ENCODE data around the gene RGL1. TPM values are rescaled to one million over a fixed set of nuclear protein-coding genes. Genes with fewer than 3 reads are reported as not detected.

Gene RGL1
- total RNA-seq (2011; cell fraction: chromatin; rRNA removed; ENCODE audit: low replicate concordance) = 0.14 and 0.16 TPM in 2 replicates
- total RNA-seq (2011; cell fraction: nucleolus; rRNA removed) = 0.13 and 0.17 TPM in 2 replicates
- 0.15 TPM in 1 of 2 replicates, not detected in the other for total RNA-seq (2011; cell fraction: nucleoplasm; rRNA removed)
- under 0.01 and 0.08 TPM in 2 replicates for total RNA-seq (2014; rRNA removed)
- 0.06 and 0.07 TPM in 2 replicates for total RNA-seq (2014; rRNA removed; fragmentation: Illumina TruSeq; extraction: Trizol)
- 0.04 TPM in 2 replicates for total RNA-seq (2015; rRNA removed; fragmentation: Illumina TruSeq; extraction: Trizol)
- 0.07 TPM in 2 replicates for total RNA-seq (2021)
- 0.01 and 0.03 TPM in 2 replicates for polyA plus RNA-seq (2011; rRNA removed)
- 0.04 TPM in 1 of 2 replicates, not detected in the other for polyA plus RNA-seq (2011; cell fraction: cytosol; rRNA removed)
- polyA plus RNA-seq (2011; cell fraction: nucleus; rRNA removed) = 0.04 and 0.09 TPM in 2 replicates
- 0.06 and 0.07 TPM in 2 replicates for polyA plus RNA-seq (2012)
- 0.04 and 0.07 TPM in 2 replicates for polyA plus RNA-seq (2014; fragmentation: Illumina TruSeq; extraction: Trizol)
- polyA plus RNA-seq (2014; fragmentation: Nextera tagmentation; extraction: Ambion mirVana) = under 1 TPM; 0.03 to 0.06 TPM
- polyA plus RNA-seq (2014; rRNA removed) = 0.04 and 0.08 TPM in 2 replicates
- 0.11 and 0.15 TPM in 2 replicates for polyA minus RNA-seq (2011; rRNA and poly(A)+ RNA removed)
- not detected in 2 replicates for polyA minus RNA-seq (2011; cell fraction: cytosol; rRNA and poly(A)+ RNA removed)
- 0.22 and 0.27 TPM in 2 replicates for polyA minus RNA-seq (2011; cell fraction: nucleus; rRNA and poly(A)+ RNA removed)
- Bru-seq, nascent RNA = percentile 17 among the genes with signal in this experiment
- BruChase-seq, experiment 1, labeled RNA remaining after a 2-hour chase = percentile 21 among the genes with signal in this experiment
- BruChase-seq, experiment 2, labeled RNA remaining after a 6-hour chase = percentile 20 among the genes with signal in this experiment
- long read RNA-seq, experiment 1, partial matches to known transcripts = 0 of 1 reads
- long read RNA-seq, experiment 1, other reads (novel, unspliced or antisense) = 1 of 1 reads
- long read RNA-seq, experiment 2 = 0 reads
- long read RNA-seq, experiment 3 = 0 reads

- WGBS (ENCODE audit: insufficient coverage, low coverage, missing lambda C conversion rate) = 4% methylated on average over 53 of the region's 58 CpGs
Observed at GRCh38 chr1:183804916-183805841, at the start of gene RGL1. RGL1 (plus strand) TSS chr1:183805120; CDS start chr1:183805298, 178 bp downstream.

More at GRCh38 chr1:183804916-183805841, at the start of gene RGL1:
- in situ Hi-C loops (cut with MboI) (no loop called here), intact Hi-C loops (cut with micrococcal nuclease) (no loop called here)
- Histone ChIP-seq H3K27ac (ENCODE audit: extremely low read depth, low read depth, low read length) (no peak within 1 kb of the TSS), H2AFZ (ENCODE audit: low read depth, low read length) (no peak within 1 kb of the TSS), H3K36me3 (ENCODE audit: control insufficient read depth, insufficient read depth, low read length) (no peaks in the 10 kb centered on the region), H3K9me3 (replicated peaks; ENCODE audit: control insufficient read depth, insufficient read depth, low read depth, low read length) (no peaks in the 10 kb centered on the region), H3K9me1 (ENCODE audit: control insufficient read depth, insufficient read depth, low read length) (no peaks in the 10 kb centered on the region), H3K27me3 (ENCODE audit: control insufficient read depth in 2 of 2, insufficient read depth in 2 of 2, low read length in 2 of 2) (peaks cover 12 to 14% of the 10 kb centered on the region in 2 experiments; a peak in 4 of 5 replicates), H3K9ac (ENCODE audit: insufficient read depth in 1 of 2, low read depth in 2 of 2, low read length in 2 of 2) (no peak within 1 kb of the TSS), H3K79me2 (ENCODE audit: control insufficient read depth, insufficient read depth, low read length) (no peaks in the 10 kb centered on the region), H4K20me1 (replicated peaks; ENCODE audit: control insufficient read depth, insufficient read depth, low read length) (no peaks in the 10 kb centered on the region), H3K4me3 (no peak within 1 kb of the TSS), H3K4me2 (ENCODE audit: insufficient read depth, low read length) (no peak within 1 kb of the TSS), H3K4me1 (replicated peaks in 1 of 2; ENCODE audit: control insufficient read depth in 2 of 2, insufficient read depth in 2 of 2, low read length in 2 of 2) (peaks cover 0 to 5% of the 10 kb centered on the region in 2 experiments; a peak in 1 of 5 replicates)
- DNase-seq (ENCODE audit: extremely low read depth in 1 of 4, low spot score in 3 of 4) = no peak
- FAIRE-seq = no peak
- CTCF ChIA-PET (ENCODE audit: low intra/inter-chr PET ratio) = no interaction called here
- TF ChIP-seq ZNF76 (CRISPR knock-in tag; IDR thresholded peaks at IDR 0.05; ENCODE audit: borderline replicate concordance) (no peak), HDAC6 (IDR thresholded peaks at IDR 0.05; ENCODE audit: low read depth, low read length) (0 out of 2 replicates have a peak, but pooled peaks have one; percentile 35)
- ATAC-seq = peak; percentile 41; the same call in 2 of the 3 replicates
- POLR2A ChIA-PET = no interaction called here
- no TSS peak for BruUV-seq (replicated peaks)

Measured in K562 (cell line).